Measurements from ENCODE around the gene TACSTD2. TPM values are rescaled to one million over a fixed set of nuclear protein-coding genes. Genes with fewer than 3 reads are reported as not detected.

The TACSTD2 gene
- total and polyA plus RNA-seq, 2 of the 13 experiments (the other 11 are each of a cell fraction or from before 2014, with no cell fraction given) = not detected

- Histone ChIP-seq H3K9me3 (ENCODE audit: low read length) (no peaks in the 10 kb centered on the region), H4K20me1 (ENCODE audit: insufficient read depth, low read length) (no peaks in the 10 kb centered on the region), H3K9ac (ENCODE audit: insufficient read depth, low read depth, low read length) (no peak overlapping the region), H3K27me3 (ENCODE audit: control insufficient read depth in 1 of 2, insufficient read depth in 2 of 2, low read length in 2 of 2) (no peaks in the 10 kb centered on the region; a peak in 1 of 5 replicates), H3K4me2 (ENCODE audit: low read depth, low read length) (no peak overlapping the region), H3K36me3 (replicated peaks in 1 of 2; ENCODE audit: control insufficient read depth in 1 of 2, insufficient read depth in 2 of 2, low read length in 2 of 2) (no peaks in the 10 kb centered on the region), H2AFZ (ENCODE audit: low read length) (no peak overlapping the region), H3K27ac (ENCODE audit: extremely low read length, insufficient read depth, low read length) (no peak overlapping the region), H3K4me3 (replicated peaks in 1 of 3; ENCODE audit: insufficient read depth in 1 of 3, low read depth in 2 of 3, low read length in 3 of 3) (no peak overlapping the region), H3K4me1 (ENCODE audit: insufficient read depth, low read length) (peaks cover 32% of the 10 kb centered on the region), H3K79me2 (ENCODE audit: insufficient read depth, low read length) (no peaks in the 10 kb centered on the region)
- DNase-seq (ENCODE audit: low spot score) (no peak), FAIRE-seq (no peak), ATAC-seq (no peak)
- BruUV-seq (replicated peaks) = no TSS peak
- 100% methylated on average over 1 of the region's 1 CpG for WGBS (ENCODE audit: low lambda C conversion rate)
- ChIA-PET POLR2A (no interaction called here), CTCF (ENCODE audit: low intra/inter-chr PET ratio, low total read pairs) (no interaction called here)
- TF ChIP-seq GMEB1 (CRISPR knock-in tag; IDR thresholded peaks at IDR 0.05; ENCODE audit: borderline replicate concordance) = no peak
- TF ChIP-seq ZBTB33 (CRISPR knock-in tag; IDR thresholded peaks at IDR 0.05) = no peak
- TF ChIP-seq NR2F2 (IDR thresholded peaks at IDR 0.05; ENCODE audit: borderline replicate concordance, low read depth) = no peak
- TF ChIP-seq AKNA (CRISPR knock-in tag; IDR thresholded peaks at IDR 0.05; ENCODE audit: borderline replicate concordance) = no peak
- no peak for TF ChIP-seq FOXK1 (CRISPR knock-in tag; IDR thresholded peaks at IDR 0.05; ENCODE audit: borderline replicate concordance, low read depth)
- no peak for TF ChIP-seq ZNF672 (CRISPR knock-in tag; IDR thresholded peaks at IDR 0.05)
- TF ChIP-seq ZNF782 (CRISPR knock-in tag; IDR thresholded peaks at IDR 0.05; ENCODE audit: borderline replicate concordance) = no peak
- TF ChIP-seq ARID2 (CRISPR knock-in tag; IDR thresholded peaks at IDR 0.05; ENCODE audit: borderline replicate concordance) = no peak
- no peak for TF ChIP-seq SMC3 (IDR thresholded peaks at IDR 0.05; ENCODE audit: low read length)
- TF ChIP-seq GTF2F1 (IDR thresholded peaks at IDR 0.05; ENCODE audit: low read length) = no peak
- no peak for TF ChIP-seq ZNF781 (CRISPR knock-in tag; IDR thresholded peaks at IDR 0.05; ENCODE audit: borderline replicate concordance, not compliant biosample characterization)
- in situ Hi-C loops (cut with HindIII; ENCODE audit: extremely low pct_ligation_motif_present, low pct_unique_long_range_greater_than_20kb) (no loop called here), intact Hi-C loops (cut with micrococcal nuclease; ENCODE audit: unreplicated experiment) (no loop called here)
These were observed 33.8 kb downstream of the TACSTD2 start for GRCh38 chr1:58543260-58543659.

Data from HepG2 (cell line).